Eye (tissue), 1 donor: Measurements from ENCODE around the gene TMEM132C.
A peak's percentile ranks its signal among the peaks of the same experiment; 100 is the strongest.

Experiments
- DNase-seq: peaks from one replicate; pipeline ENCODE4 v3.0.0-alpha.2; 2015

The TMEM132C gene

DNA sequence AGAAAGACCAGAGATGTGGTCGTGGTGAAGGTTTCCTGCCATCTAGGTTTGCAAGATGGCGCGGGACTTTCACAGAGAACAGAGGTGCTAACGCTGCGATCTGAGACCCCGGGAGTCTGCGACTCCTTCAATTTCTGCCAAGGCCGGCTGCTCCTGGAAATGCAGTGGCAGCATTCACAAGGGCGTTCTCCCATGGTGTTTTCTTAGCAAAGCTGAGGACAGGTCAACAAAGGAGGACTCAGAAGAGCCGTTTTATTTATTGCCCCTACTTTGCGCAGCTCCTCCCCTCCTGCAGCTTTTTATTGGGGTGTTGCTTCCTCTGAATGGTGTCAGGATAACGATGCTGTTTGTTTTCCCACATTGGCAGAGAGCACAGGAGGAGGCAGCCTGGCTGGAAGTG lies 86.3 kb downstream of the TMEM132C start:
- no peak for DNase-seq

- DNase-seq: peak; percentile 69
Observed at GRCh38 chr12:128356547-128356946, 89.6 kb downstream of the TMEM132C start.

DNA sequence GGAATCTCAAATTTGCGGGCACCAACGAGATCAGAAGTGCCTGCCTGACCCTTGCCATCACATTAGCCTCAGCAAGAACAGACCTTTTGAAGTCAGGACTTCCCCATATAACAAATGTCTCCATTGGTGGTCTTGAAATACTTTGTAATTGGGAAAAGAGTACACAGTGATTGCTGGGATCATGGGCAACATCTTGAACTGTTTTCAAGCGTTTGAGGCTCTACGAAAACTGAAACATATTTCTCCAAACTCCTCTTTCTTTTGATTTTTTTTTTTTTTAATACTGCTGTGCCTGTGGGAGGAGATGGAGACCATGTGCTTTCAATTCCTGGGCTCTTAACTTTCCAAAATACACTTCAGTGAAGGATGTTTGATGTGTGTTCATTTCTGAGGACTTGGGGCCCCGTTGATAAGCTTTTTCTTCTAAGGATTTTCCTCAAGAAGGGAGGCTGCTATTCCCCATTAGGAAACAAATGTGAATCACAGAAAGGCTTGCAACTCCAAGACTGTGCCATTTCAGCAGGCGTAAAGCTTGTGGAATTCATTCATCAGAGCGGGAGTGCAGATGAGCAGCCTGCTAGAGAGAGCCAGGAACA lies 94.5 kb downstream of the TMEM132C start:
- peak; percentile 67 for DNase-seq

DNA sequence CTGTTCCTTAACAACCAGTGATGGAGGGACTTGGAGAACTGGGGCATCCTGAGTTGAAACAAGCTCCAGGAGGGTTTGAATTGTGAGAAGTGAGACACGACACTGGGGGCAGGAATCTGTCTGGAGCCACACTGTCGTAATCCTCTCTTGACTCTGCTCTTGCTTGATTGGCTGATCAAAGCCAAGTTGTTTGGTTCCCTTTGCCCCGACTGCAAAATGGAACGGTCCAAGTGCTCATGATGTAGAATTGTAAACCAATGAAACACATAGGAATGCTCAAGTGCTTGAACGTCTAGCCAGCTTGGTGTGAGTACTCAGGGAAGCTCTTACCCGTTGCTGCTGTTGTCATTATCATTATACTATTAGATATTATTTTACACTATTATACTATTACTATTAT lies 98.1 kb downstream of the TMEM132C start:
- DNase-seq: peak; percentile 25

GRCh38 chr12:128365651-128366231 lies 98.8 kb downstream of the TMEM132C start:
- DNase-seq: peak; percentile 76

DNA sequence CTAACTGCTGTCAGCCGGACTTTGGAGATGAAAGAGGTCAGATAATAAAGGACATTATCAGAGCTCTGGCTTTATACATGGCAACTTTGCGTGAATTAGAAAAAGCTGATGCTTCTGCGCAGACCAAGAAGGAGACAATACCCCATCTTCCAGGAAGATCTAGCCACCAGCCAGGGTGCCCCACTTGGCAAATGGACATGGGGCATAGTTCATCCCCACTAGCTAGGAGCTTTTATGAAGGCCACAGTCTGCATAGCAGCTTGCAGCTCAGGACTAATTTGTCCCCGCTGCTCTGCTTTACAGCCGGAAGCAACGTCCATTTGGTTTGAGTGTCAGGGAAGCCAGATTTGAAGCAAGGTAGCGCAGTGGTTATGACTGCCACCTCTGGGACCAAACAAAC lies 101.0 kb downstream of the TMEM132C start:
- no peak for DNase-seq

GRCh38 chr12:128381541-128381940 lies 114.6 kb downstream of the TMEM132C start:
- DNase-seq: peak; percentile 53

- DNase-seq: no peak
Observed at GRCh38 chr12:128381946-128382345, 115.0 kb downstream of the TMEM132C start.

GRCh38 chr12:128382946-128383345 lies 116.0 kb downstream of the TMEM132C start:
- DNase-seq: no peak

DNA sequence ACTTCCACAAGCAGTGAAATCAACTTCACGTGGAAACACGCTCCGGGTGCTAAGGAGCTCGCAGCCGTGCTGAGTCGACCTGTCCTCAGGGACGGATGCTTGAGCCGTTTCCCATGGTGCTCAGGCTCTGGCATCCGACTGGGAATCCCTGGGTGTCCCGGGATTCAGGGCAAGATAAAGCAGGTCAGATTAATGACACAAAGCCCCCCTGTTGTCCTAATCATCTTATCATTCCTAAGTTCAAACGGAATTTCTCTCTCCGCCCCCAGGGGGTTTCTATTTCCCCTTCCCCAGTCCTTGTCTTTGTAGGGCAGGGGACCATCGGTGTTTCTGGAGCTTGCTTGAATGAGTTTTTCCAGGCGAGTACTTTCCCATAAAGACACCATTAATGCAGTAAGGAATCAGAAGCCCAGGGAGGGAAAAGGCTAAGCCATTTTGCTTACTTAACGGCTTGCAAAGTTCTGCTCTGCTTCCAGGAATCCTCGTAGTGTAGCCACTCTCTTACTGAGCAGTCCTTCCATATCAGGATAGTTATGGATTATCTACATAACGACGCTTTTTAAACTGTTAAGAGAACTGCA lies 116.5 kb downstream of the TMEM132C start:
- peak; percentile 70 for DNase-seq

GRCh38 chr12:128385736-128386135 lies 118.8 kb downstream of the TMEM132C start:
- no peak for DNase-seq

DNA sequence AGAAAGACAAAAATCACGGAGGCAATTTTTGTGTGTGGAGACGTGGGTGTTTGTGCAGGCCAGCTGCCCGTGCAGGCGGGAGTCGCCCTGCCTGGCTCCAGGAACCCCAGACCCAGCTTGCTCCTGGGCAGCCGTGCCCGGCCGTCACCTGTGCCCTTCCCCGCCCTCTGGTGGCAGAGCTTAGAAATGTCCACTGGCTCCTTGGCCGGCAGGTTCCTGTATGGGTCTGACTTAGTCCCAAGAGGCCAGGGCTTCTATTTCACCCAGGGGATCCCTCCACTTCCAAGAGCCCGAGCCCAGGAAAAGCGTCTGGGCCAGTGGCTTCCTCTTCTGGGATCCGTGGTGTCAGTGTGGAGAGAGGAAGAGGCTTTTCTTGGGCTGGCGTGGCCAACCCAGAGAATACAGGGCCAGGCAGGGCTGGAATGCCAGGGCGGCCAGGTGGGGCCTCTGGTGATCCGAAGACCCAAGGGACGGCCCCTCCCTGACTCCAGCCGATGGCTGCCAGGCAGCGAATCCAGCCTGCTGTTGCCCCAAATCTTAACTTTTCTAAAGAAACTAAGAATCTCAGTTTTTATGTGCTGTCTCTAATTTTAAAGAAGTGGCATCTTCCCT lies 120.9 kb downstream of the TMEM132C start:
- DNase-seq: peak; percentile 74

- DNase-seq: peak; percentile 41
Observed at GRCh38 chr12:128388461-128389000, 121.6 kb downstream of the TMEM132C start.

GRCh38 chr12:128393346-128393745 lies 126.4 kb downstream of the TMEM132C start:
- no peak for DNase-seq

- peak; percentile 37 for DNase-seq
Observed at GRCh38 chr12:128394137-128394536, 127.2 kb downstream of the TMEM132C start.

- DNase-seq: no peak
Observed at GRCh38 chr12:128399253-128399652, 132.3 kb downstream of the TMEM132C start.

- DNase-seq: no peak
Observed at GRCh38 chr12:128402486-128403243, 135.7 kb downstream of the TMEM132C start.

DNA sequence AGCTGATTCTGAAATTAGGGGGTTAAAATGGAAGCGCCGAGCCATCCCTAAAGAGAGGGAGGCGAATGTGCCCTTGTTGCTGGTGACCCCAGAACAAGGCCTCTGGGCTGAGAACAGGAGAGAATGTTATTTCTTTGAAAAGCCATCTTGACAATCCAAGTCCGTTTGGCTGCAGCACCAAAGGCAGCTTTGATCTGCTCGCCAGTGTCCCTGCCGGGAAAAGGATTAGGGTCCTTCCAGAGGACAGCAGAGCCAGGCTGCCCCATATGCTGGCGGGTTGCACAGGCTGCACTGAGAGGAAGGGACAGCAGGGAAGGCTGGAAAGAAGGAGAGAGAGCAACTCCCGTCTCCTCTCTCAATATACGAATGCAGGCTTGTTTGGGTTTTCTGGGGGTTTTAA lies 141.7 kb downstream of the TMEM132C start:
- DNase-seq: peak; percentile 40

- DNase-seq: no peak
Observed at GRCh38 chr12:128415036-128415560, 148.1 kb downstream of the TMEM132C start.

DNA sequence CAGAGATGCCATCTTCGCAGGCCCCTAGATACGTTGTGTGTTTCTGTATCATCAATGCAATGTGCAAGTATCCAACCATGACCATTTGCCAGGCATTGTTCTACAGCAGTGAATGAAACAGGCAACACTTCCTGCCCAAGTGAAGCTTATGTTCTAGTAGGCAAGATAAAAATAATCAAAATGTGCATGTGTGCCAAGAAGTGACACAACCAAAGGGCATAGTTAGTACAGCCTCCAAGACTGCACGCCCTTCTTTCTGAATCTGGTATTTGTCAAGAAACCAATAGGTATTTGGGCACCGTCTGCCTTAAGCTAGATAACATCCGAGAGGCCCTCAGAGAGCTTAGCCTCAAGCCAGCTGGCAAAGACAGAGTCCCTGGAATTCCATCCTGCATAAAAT lies 152.0 kb downstream of the TMEM132C start:
- no peak for DNase-seq

GRCh38 chr12:128420163-128420562 lies 153.2 kb downstream of the TMEM132C start:
- no peak for DNase-seq

GRCh38 chr12:128421375-128421774 lies 154.4 kb downstream of the TMEM132C start:
- DNase-seq: no peak

- no peak for DNase-seq
Observed at GRCh38 chr12:128423205-128423604, 156.2 kb downstream of the TMEM132C start.
